Measurements from ENCODE around the gene SKOR1.

The SKOR1 gene

DNA sequence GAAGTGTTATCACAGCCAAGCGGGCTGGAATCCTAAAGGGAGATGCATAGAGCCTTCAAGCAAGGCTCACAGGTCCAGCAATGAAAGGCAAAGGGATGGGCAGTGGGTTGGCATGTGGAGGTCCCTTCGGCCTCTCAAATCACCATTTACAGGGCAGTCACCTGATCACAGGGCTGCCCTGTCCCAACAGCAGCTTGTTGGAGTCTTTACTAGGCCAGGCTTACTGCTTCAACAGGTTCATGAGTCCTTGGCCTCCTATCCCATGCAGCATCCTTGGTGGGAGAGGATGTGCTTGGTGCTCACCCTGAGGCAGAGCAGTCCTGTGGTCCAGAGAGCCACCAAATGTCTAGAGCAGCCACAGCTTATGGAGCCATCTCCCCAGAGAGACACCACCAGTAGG is 24.2 kb upstream of the SKOR1 start:
- no peak overlapping the region for H3K27ac ChIP-seq
- no peak for TF ChIP-seq Cebpa-rat (IDR thresholded peaks at IDR 0.05)
- H3K4me1 ChIP-seq, result peaks cover 21 to 70% (median 55%) of the 10 kb centered on the region in 10 experiments
- H3K9me3 ChIP-seq (replicated peaks in 1 of 11), result peaks cover 0 to 2% (median 0%) of the 10 kb centered on the region in 11 experiments; a peak in 5 of 22 replicates
- H3K9ac ChIP-seq, result no peak overlapping the region
- peak overlapping the region in 3 of 11 experiments; percentile 2 to 90 (median 74); a peak in 6 of 22 replicates for H3K4me2 ChIP-seq
- peaks cover 0 to 20% (median 0%) of the 10 kb centered on the region in 11 experiments; a peak in 3 of 22 replicates for H4K20me1 ChIP-seq
- no peaks in the 10 kb centered on the region for H3K27me3 ChIP-seq
- H3K36me3 ChIP-seq, result peaks cover 0 to 20% (median 0%) of the 10 kb centered on the region in 11 experiments; a peak in 4 of 22 replicates
- no peak overlapping the region for H3K4me3 ChIP-seq

DNA sequence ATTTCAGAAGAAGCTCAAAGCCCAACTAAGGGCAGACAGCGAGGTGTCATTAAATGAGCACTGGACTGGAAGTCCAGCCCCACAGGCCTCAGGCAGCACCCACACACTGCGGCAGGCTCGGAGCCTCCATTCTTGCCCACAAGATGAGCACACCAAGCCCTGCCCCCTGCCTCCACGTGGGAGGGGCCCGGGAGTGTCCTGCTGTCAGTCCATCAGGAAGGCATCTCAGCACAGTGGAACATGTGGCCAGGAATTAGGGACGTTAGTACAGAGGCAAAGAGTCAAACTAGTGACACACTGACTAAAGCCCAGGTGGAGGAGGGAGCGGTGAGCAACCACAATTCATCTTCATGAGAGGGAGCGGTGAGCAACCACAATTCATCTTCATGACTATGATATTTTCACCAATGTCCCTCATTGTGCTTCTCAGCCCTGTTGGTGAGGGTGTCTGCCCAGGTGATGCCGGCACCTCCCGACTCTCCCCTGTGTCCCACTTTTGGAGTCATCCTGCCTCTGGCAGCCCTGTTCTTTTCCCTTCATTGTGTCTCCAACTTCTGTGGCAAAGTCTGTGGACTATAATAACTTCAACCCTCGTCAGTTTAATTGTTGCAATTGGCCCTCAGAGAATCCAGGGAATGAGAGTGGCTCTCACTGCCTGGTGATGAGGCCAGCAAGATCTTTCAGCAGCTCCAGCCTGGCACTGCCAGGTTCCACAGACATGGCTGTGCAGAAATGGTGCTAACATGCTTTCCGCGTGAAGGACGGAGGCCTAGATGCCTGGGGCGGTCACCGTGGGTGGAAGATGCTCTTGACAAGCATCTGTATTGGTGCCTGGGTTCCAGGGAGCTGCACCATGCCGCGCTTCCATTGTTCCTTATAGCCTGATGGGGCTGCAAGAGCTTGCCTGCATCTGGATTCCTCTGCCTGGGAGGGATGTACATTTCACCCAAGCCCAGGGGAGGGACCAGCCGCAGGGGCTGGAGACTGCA is 23.1 kb upstream of the SKOR1 start:
- H3K27ac ChIP-seq, result no peak overlapping the region
- no peaks in the 10 kb centered on the region for H3K9me3 ChIP-seq (replicated peaks in 1 of 11)
- H3K36me3 ChIP-seq, result peaks cover 0 to 20% (median 0%) of the 10 kb centered on the region in 11 experiments; a peak in 5 of 22 replicates
- H3K4me1 ChIP-seq, result peaks cover 26 to 70% (median 56%) of the 10 kb centered on the region in 10 experiments
- peaks cover 0 to 25% (median 0%) of the 10 kb centered on the region in 11 experiments; a peak in 3 of 22 replicates for H4K20me1 ChIP-seq
- H3K9ac ChIP-seq, result no peak overlapping the region
- peak overlapping the region in 9 of 11 experiments; percentile 54 to 91 (median 74); a peak in 16 of 22 replicates for H3K4me2 ChIP-seq
- TF ChIP-seq Cebpa-rat (IDR thresholded peaks at IDR 0.05), result no peak
- no peak overlapping the region for H3K4me3 ChIP-seq
- H3K27me3 ChIP-seq, result no peaks in the 10 kb centered on the region

- Histone ChIP-seq H3K36me3 (peaks cover 0 to 15% (median 0%) of the 10 kb centered on the region in 11 experiments; a peak in 4 of 22 replicates), H3K9ac (0 out of 22 replicates have a peak overlapping the region, but pooled peaks of 2 of the 11 experiments have one; percentile 15 to 18), H3K4me3 (no peak overlapping the region), H3K27me3 (no peaks in the 10 kb centered on the region), H3K4me1 (peaks cover 26 to 71% (median 56%) of the 10 kb centered on the region in 10 experiments), H3K9me3 (replicated peaks in 1 of 11) (no peaks in the 10 kb centered on the region), H3K4me2 (peak overlapping the region in 9 of 11 experiments; percentile 54 to 91 (median 74); a peak in 17 of 22 replicates), H4K20me1 (peaks cover 0 to 25% (median 0%) of the 10 kb centered on the region in 11 experiments; a peak in 3 of 22 replicates), H3K27ac (no peak overlapping the region; a peak in 1 of 22 replicates)
- no peak for TF ChIP-seq Cebpa-rat (IDR thresholded peaks at IDR 0.05)
These were observed 22.0 kb upstream of the SKOR1 start for GRCh38 chr15:67803299-67803698.

DNA sequence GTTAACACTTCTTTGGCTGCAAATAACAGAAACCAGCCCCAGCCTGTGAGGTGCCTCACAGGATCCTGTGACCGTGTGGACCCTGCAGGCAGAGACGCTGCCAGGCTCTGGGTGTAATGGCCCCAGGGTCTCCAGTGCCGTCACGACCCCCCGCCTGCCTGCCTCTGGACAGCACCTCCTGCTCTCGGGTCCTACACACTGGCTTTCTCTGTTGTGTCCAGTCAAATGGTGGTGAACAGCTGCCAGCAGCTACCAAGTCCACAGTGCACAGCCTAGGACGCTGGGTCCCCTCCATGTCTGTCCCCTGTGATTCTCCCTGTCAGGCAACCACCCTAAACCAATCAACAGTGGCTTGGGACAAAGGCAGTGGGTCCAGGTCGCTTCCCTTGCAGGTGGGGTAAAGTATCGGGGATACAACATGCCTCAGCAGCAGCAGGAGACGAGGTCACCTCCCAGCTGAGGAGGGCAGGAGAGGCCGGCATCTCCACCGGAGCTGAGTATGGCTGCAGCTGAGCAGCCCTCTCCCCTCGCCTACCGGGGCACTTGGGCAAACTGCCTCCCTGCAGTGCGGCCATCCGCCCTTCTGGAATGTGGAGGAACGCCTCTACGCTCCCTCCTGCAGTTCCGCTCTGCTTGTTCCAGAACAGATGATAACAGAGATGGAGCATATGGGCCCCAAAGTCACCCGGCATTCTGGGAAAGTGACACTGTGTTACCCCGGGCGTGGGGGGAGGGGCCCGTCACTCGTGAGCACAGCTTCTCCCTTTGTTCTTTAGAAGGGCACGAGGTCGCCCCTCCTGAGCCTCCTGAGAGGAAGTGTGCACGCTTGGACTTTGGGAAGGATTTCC is 21.1 kb upstream of the SKOR1 start:
- TF ChIP-seq Cebpa-rat (IDR thresholded peaks at IDR 0.05), result no peak
- peak overlapping the region; percentile 54 to 91 (median 74) for H3K4me2 ChIP-seq
- H3K27ac ChIP-seq, result peak overlapping the region in 7 of 11 experiments; percentile 6 to 66 (median 56); a peak in 10 of 22 replicates
- H3K4me1 ChIP-seq, result peaks cover 26 to 71% (median 56%) of the 10 kb centered on the region in 10 experiments
- H3K4me3 ChIP-seq, result no peak overlapping the region
- no peaks in the 10 kb centered on the region for H3K9me3 ChIP-seq (replicated peaks in 1 of 11)
- H4K20me1 ChIP-seq, result peaks cover 0 to 25% (median 0%) of the 10 kb centered on the region in 11 experiments; a peak in 3 of 22 replicates
- peaks cover 0 to 10% (median 0%) of the 10 kb centered on the region in 11 experiments; a peak in 2 of 22 replicates for H3K36me3 ChIP-seq
- peak overlapping the region in 2 of 11 experiments; percentile 15 to 67; a peak in 4 of 22 replicates for H3K9ac ChIP-seq
- no peaks in the 10 kb centered on the region for H3K27me3 ChIP-seq

GRCh38 chr15:67805008-67805665 is 20.2 kb upstream of the SKOR1 start:
- TF ChIP-seq Cebpa-rat (IDR thresholded peaks at IDR 0.05), result no peak
- no peak overlapping the region for H3K4me3 ChIP-seq
- H3K27me3 ChIP-seq, result no peaks in the 10 kb centered on the region
- H4K20me1 ChIP-seq, result peaks cover 0 to 25% (median 0%) of the 10 kb centered on the region in 11 experiments; a peak in 3 of 22 replicates
- H3K9me3 ChIP-seq (replicated peaks in 1 of 11), result no peaks in the 10 kb centered on the region
- H3K27ac ChIP-seq, result peak overlapping the region in 8 of 11 experiments; percentile 35 to 66 (median 51); a peak in 16 of 22 replicates
- H3K4me1 ChIP-seq, result peaks cover 26 to 65% (median 56%) of the 10 kb centered on the region in 10 experiments
- H3K9ac ChIP-seq, result peak overlapping the region in 9 of 11 experiments; percentile 14 to 67 (median 32); a peak in 10 of 22 replicates
- peaks cover 0 to 12% (median 0%) of the 10 kb centered on the region in 11 experiments; a peak in 2 of 22 replicates for H3K36me3 ChIP-seq
- H3K4me2 ChIP-seq, result peak overlapping the region; percentile 54 to 91 (median 74)

GRCh38 chr15:67805666-67806516 is 19.4 kb upstream of the SKOR1 start:
- H3K9ac ChIP-seq, result peak overlapping the region in 9 of 11 experiments; percentile 14 to 67 (median 32); a peak in 16 of 22 replicates
- no peak for TF ChIP-seq Cebpa-rat (IDR thresholded peaks at IDR 0.05)

DNA sequence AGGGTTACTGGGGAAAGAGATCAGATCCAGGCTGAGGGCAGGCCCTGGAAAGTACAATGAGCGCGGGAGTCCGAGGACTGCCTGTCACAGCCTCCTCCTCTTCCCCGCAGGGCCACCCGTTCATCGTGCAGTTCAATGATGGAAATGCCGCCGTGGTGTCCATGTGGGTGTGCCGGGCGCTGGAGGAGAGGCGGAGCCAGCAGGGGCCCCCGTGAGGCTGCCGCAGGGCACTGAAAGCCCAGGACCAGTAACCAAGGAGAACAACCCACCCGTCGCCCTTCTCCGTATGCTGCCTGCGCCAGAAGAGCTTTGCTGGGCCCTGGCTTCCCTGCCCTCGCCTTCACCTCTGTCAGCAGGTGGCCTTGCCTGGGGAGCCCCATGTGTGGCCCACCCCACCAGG is 18.8 kb upstream of the SKOR1 start:
- peak overlapping the region; percentile 54 to 91 (median 74); a peak in 21 of 22 replicates for H3K4me2 ChIP-seq
- peaks cover 26 to 71% (median 63%) of the 10 kb centered on the region in 10 experiments for H3K4me1 ChIP-seq
- H3K27me3 ChIP-seq, result no peaks in the 10 kb centered on the region
- H3K27ac ChIP-seq, result peak overlapping the region in 6 of 11 experiments; percentile 39 to 66 (median 56); a peak in 9 of 22 replicates
- H3K36me3 ChIP-seq, result peaks cover 0 to 12% (median 0%) of the 10 kb centered on the region in 11 experiments; a peak in 2 of 22 replicates
- H3K9ac ChIP-seq, result peak overlapping the region in 6 of 11 experiments; percentile 14 to 67 (median 33); a peak in 6 of 22 replicates
- peaks cover 0 to 25% (median 0%) of the 10 kb centered on the region in 11 experiments; a peak in 3 of 22 replicates for H4K20me1 ChIP-seq
- TF ChIP-seq Cebpa-rat (IDR thresholded peaks at IDR 0.05), result no peak
- no peak overlapping the region for H3K4me3 ChIP-seq
- H3K9me3 ChIP-seq (replicated peaks in 1 of 11), result no peaks in the 10 kb centered on the region

More at GRCh38 chr15:67805666-67806516, 19.4 kb upstream of the SKOR1 start:
- Histone ChIP-seq H3K27me3 (no peaks in the 10 kb centered on the region), H3K9me3 (replicated peaks in 1 of 11) (no peaks in the 10 kb centered on the region), H3K27ac (peak overlapping the region in 8 of 11 experiments; percentile 35 to 66 (median 51); a peak in 16 of 22 replicates), H3K36me3 (peaks cover 0 to 12% (median 0%) of the 10 kb centered on the region in 11 experiments; a peak in 2 of 22 replicates), H3K4me3 (no peak overlapping the region), H4K20me1 (peaks cover 0 to 25% (median 0%) of the 10 kb centered on the region in 11 experiments; a peak in 3 of 22 replicates), H3K4me1 (peaks cover 26 to 71% (median 57%) of the 10 kb centered on the region in 10 experiments), H3K4me2 (peak overlapping the region; percentile 54 to 91 (median 74))
